Psoas muscle (tissue), 8 donors: Measurements from ENCODE around the gene MDFIC2. TPM values are rescaled to one million over a fixed set of nuclear protein-coding genes. Genes with fewer than 3 reads are reported as not detected.
"Not testable (repeated sequence)": the region's sequence is repeated elsewhere in the genome, so short reads cannot be mapped to it uniquely, and the experiment has no call there.

ENCODE experiments used
- ATAC-seq, 4 donors: fragments of 200-7000 bp; cut with Tn5 transposase; one replicate each; pipeline ENCODE4 v1.9.1; 2020; ENCODE audit warnings: moderate library complexity in 3 of 4, mild to moderate bottlenecking in 2 of 4
- DNase-seq, 2 donors: peaks; one replicate each; pipeline ENCODE4 v3.0.0-alpha.2; 2020
- H3K27ac ChIP-seq: fragments of 200-600 bp; one replicate; pipeline ENCODE4 v1.8.0; 2022
- H3K27me3 ChIP-seq, 3 donors: fragments of 200-600 bp in 1 of 3; one replicate each; pipeline versions ENCODE4 v1.6.1 to v1.8.0; 2013 to 2022; ENCODE audit warnings: low read length in 2 of 3, mild to moderate bottlenecking in 2 of 3, moderate library complexity in 1 of 3; ENCODE audit not compliant: insufficient read depth in 3 of 3
- H3K36me3 ChIP-seq, 2 donors: fragments of 200-600 bp in 1 of 2; one replicate each; pipeline versions ENCODE4 v1.6.1 to v1.8.0; 2013 to 2022; ENCODE audit warnings: low read depth in 1 of 2, mild to moderate bottlenecking in 1 of 2, moderate library complexity in 1 of 2; ENCODE audit not compliant: insufficient read depth in 1 of 2
- H3K4me1 ChIP-seq: fragments of 200-600 bp; one replicate; pipeline ENCODE4 v1.8.0; 2022
- H3K4me3 ChIP-seq: fragments of 200-600 bp; one replicate; pipeline ENCODE4 v1.8.0; 2022; ENCODE audit warnings: mild to moderate bottlenecking
- H3K9me3 ChIP-seq: fragments of 200-600 bp; one replicate; pipeline ENCODE4 v1.8.0; 2022
- WGBS, 3 donors: extraction: QIAGEN DNeasy Blood & Tissue Kit; methylation state at CpG; one replicate each; pipeline versions ENCODE4 v1.1.6 to v1.1.7; 2013; 5-methylcytosine and 5-hydroxymethylcytosine counted together
- intact Hi-C, 2 donors: fragments of 100-400 bp; cut with DNase I; formaldehyde crosslinking; loops; one replicate each; pipeline versions ENCODE4 v1.11.0 to v1.14.2; 2022
- polyA plus RNA-seq, 3 donors: library from polyadenylated mRNA; stranded (reverse); fragments of 200-250 nt; gene quantifications; one replicate each; pipeline ENCODE4 v1.2.3, GENCODE V29; 2013
- total RNA-seq, 4 donors: library from RNA; stranded (reverse); fragmentation: NEBNext Ultra II Directional in 2 of 4; extraction: Animal tissue kit (Norgen Biotek cat#: 25700) in 2 of 4; gene quantifications; one replicate each; pipeline versions ENCODE4 v1.2.1 to v1.2.4, GENCODE V29; 2021 to 2023
- TF ChIP-seq, protein P1 (sequence below): fragments of 200-600 bp; IDR thresholded peaks from one replicate; pipeline ENCODE4 v1.8.0; 2022; ENCODE audit warnings: antibody characterized with exemption
- donor health status: healthy with polysubstance abuse.
- donor health status: DM: no; HTN: no; CAD: no; lungs with moderate emphysema.
- donor health status: Bipolar disorder and iron deficiency.
- donor health status: healthy.
- donor health status: DM: yes; HTN: yes; CAD: no.
- donor health status: DM: no; HTN: no; CAD: no.
- donor health status: DM: no; HTN: no; CAD: no.
- donor health status: DM: yes; HTN: yes; CAD: no.

MDFIC2 gene
- total and polyA plus RNA-seq, 7 donors: not detected

- H3K36me3 ChIP-seq: no peaks in the 10 kb centered on the region
- 93 to 99% (median 96%) methylated on average over 2 of the region's 2 CpGs for WGBS, 3 donors
- no peak overlapping the region for H3K27ac ChIP-seq
- DNase-seq (no peak), ATAC-seq (no peak)
- TF ChIP-seq, protein P1, sequence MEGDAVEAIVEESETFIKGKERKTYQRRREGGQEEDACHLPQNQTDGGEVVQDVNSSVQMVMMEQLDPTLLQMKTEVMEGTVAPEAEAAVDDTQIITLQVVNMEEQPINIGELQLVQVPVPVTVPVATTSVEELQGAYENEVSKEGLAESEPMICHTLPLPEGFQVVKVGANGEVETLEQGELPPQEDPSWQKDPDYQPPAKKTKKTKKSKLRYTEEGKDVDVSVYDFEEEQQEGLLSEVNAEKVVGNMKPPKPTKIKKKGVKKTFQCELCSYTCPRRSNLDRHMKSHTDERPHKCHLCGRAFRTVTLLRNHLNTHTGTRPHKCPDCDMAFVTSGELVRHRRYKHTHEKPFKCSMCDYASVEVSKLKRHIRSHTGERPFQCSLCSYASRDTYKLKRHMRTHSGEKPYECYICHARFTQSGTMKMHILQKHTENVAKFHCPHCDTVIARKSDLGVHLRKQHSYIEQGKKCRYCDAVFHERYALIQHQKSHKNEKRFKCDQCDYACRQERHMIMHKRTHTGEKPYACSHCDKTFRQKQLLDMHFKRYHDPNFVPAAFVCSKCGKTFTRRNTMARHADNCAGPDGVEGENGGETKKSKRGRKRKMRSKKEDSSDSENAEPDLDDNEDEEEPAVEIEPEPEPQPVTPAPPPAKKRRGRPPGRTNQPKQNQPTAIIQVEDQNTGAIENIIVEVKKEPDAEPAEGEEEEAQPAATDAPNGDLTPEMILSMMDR: no peak
- H3K9me3 ChIP-seq: no peaks in the 10 kb centered on the region
- no peak overlapping the region for H3K4me3 ChIP-seq
- H3K4me1 ChIP-seq: no peaks in the 10 kb centered on the region
- no peaks in the 10 kb centered on the region for H3K27me3 ChIP-seq
- intact Hi-C loops: no loop called here
Observed at GRCh38 chr3:70291097-70291482, 21.3 kb downstream of the MDFIC2 start.

- 90 to 94% (median 90%) methylated on average over 28 to 32 of the region's 32 CpGs for WGBS, 3 donors
Observed at GRCh38 chr3:70290431-70291096, 21.9 kb downstream of the MDFIC2 start.

DNA sequence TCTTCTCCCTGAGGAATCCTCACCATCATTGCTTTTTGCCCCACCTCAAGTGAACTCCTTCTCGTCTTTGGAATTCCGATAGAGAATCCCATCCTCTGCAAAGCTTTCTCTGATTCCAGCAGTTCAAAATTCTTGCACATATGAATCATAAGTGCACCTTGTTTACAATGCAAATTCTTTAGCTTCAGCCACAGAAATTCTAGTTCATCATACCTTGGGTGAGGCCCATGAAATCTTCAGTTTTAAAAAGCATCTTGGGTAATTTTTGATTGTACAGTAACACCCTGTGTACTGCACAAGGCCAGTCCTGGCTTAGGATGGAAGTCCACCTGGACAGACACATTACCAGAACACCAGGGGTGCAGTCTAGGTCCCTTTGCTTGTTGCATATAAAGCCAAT lies 30.8 kb downstream of the MDFIC2 start:
- peaks cover 6% of the 10 kb centered on the region for H3K9me3 ChIP-seq
- no peaks in the 10 kb centered on the region for H3K36me3 ChIP-seq
- H3K4me1 ChIP-seq: no peaks in the 10 kb centered on the region
- DNase-seq: no peak
- WGBS, 3 donors: 81 to 89% (median 83%) methylated on average over 2 of the region's 2 CpGs
- TF ChIP-seq, protein P1: no peak
- H3K27ac ChIP-seq: no peak overlapping the region
- no peak for ATAC-seq
- no peak overlapping the region for H3K4me3 ChIP-seq
- intact Hi-C loops: no loop called here
- H3K27me3 ChIP-seq: no peaks in the 10 kb centered on the region

More at GRCh38 chr3:70290431-70291096, 21.9 kb downstream of the MDFIC2 start:
- H3K4me3 ChIP-seq, intact Hi-C loops, H3K9me3 ChIP-seq, H3K27me3 ChIP-seq, DNase-seq, H3K36me3 ChIP-seq, ATAC-seq, H3K27ac ChIP-seq, H3K4me1 ChIP-seq: not testable (repeated sequence)

- Histone ChIP-seq H3K36me3 (no peaks in the 10 kb centered on the region), H3K27me3 (no peaks in the 10 kb centered on the region), H3K4me1 (no peaks in the 10 kb centered on the region), H3K4me3 (no peak overlapping the region), H3K27ac (no peak overlapping the region), H3K9me3 (no peaks in the 10 kb centered on the region)
- intact Hi-C loops: no loop called here
- ATAC-seq (no peak), DNase-seq (no peak)
- TF ChIP-seq, protein P1: no peak
- 58 to 61% (median 61%) methylated on average over 6 of the region's 6 CpGs for WGBS, 3 donors
Observed at GRCh38 chr3:70277304-70277703, 35.1 kb downstream of the MDFIC2 start.

GRCh38 chr3:70276901-70277300 lies 35.5 kb downstream of the MDFIC2 start:
- H3K36me3 ChIP-seq: no peaks in the 10 kb centered on the region
- no peaks in the 10 kb centered on the region for H3K27me3 ChIP-seq
- intact Hi-C loops: no loop called here
- H3K4me3 ChIP-seq: no peak overlapping the region
- H3K9me3 ChIP-seq: no peaks in the 10 kb centered on the region
- 49 to 54% (median 51%) methylated on average over 4 of the region's 4 CpGs for WGBS, 3 donors
- no peaks in the 10 kb centered on the region for H3K4me1 ChIP-seq
- DNase-seq (no peak), ATAC-seq (no peak)
- TF ChIP-seq, protein P1: no peak
- H3K27ac ChIP-seq: no peak overlapping the region
